GM19240 (cell line): ENCODE data around the gene RIC3.
"Not testable (repeated sequence)": the region's sequence is repeated elsewhere in the genome, so short reads cannot be mapped to it uniquely, and the experiment has no call there.

Experiments
- DNase-seq: peaks from one replicate; pipeline ENCODE4 v3.0.0; 2011; ENCODE audit warnings: low spot score; ENCODE audit not compliant: insufficient read length

The RIC3 gene

DNA sequence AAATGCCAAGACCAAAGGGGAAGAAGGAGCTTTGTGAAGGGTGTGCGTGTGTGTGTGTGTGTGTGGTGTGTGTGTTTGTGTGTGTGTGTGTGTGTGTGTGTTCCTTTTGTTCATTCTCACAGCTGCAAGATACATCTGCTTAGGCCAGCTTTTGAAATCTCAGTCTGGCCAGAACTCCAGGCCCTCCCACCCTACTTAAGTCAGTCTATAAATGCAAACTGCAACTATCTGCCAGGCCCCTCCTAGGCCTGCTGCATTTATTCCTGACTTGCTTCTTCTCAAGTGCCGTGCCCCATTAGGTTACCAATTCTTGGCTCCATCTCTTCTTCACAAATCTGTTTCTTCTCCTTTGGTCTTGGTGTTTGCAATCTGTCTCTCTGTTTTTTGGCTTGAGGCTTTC lies 21.6 kb upstream of the RIC3 start:
- DNase-seq: no peak

DNA sequence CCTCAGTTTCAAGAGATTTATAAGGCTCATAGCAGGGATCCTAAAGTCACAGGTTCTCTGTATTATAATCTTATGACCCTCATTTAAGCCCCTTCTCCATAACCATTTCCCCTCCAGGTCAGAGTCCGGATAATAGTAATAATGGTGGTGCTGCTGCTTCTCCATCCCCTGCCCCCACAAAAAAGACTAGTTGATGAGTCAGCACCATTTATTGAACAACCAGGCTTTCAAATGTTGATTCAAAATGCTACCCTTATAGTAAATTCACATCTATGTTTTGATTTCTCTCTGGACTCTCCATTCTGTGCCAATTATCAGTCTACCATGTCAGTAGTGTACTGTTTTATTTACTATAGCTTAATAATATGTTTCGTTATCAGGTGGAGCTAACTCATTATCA lies 17.6 kb upstream of the RIC3 start:
- no peak for DNase-seq

- no peak for DNase-seq
These were observed 14.3 kb upstream of the RIC3 start for GRCh38 chr11:8183111-8183510.

DNA sequence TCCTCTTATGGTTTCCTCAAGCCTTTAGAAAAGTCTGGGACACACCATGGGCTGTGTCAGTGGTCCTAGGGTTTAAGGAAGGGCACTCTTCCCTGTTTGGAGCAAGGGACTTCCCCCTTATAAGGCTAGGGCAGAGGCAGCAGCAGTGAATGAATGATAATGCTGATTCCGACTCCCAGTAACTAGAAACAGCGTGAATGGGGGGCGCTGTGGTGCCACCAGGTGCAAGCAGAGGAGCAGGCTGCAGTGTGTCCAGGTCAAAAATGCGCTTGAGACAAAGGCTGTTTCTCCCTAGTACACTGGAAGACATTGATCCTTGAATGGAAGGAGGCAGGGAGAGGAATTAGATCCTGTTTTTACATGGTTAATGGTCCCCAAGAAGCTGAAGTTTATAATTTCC lies 11.6 kb upstream of the RIC3 start:
- DNase-seq: no peak

DNA sequence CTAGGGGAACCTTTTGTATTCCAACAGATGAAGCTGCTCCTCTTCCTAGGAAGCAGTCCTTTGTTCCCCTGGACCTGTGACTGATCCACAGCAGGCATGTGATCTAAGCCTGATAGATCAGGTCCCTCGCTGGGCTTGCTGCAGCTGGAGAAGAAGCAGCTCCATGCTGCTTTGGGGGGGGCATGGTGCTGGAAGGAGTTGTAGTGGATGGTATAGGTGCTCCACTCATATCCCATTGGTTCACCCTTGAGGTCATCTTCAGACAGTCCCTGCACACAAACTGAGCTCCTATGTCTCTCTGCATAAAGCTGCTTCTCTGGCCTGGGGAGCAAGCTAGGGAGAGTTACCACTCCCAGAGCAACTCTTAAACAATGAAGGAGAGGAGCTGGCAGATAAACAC lies 9.5 kb upstream of the RIC3 start:
- DNase-seq: no peak

DNA sequence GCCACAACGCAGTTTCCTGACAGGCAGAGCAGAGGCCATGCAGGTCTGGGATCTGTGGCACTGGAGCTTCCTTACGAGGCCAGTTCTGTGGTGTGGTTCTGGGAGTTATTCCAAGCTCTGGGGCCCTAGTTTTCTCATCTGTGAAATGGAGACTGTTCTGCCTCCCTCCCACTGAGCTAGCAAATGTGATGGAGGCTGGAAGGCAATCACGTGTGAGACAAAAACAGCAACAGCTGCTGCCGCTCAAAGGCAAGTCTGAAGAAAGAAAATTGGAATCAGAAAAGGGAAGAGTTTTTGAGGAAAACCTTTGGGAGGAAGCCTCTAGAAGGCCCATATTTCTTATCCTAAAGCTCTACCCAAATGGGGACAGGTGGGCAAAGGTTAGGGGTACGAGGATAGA lies 8.3 kb upstream of the RIC3 start:
- DNase-seq: no peak

GRCh38 chr11:8167796-8168195 lies 1.0 kb downstream of the RIC3 start:
- no peak for DNase-seq

DNA sequence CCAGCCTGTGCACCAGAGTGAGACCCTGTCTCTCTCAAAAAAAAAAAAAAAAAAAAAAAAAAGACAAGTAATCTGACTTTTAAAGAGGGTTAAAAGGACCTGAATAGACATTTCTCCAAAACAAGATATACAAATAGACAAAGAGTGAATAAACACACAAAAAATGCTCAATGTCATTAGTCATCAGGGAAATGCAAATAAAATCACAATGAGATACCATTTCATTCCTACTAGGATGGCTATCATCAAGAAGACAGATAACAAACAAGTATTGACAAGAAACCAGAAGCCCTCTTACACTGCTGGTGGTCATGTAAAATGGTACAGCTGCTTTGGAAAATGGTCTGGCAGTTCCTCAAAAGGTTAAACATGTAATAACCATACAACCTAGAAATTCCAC lies 4.1 kb downstream of the RIC3 start:
- no peak for DNase-seq

GRCh38 chr11:8161627-8162304 lies 7.1 kb downstream of the RIC3 start:
- not testable (repeated sequence) for DNase-seq

GRCh38 chr11:8156877-8157276 lies 11.9 kb downstream of the RIC3 start:
- DNase-seq: no peak

GRCh38 chr11:8149726-8150125 lies 19.1 kb downstream of the RIC3 start:
- DNase-seq: no peak

DNA sequence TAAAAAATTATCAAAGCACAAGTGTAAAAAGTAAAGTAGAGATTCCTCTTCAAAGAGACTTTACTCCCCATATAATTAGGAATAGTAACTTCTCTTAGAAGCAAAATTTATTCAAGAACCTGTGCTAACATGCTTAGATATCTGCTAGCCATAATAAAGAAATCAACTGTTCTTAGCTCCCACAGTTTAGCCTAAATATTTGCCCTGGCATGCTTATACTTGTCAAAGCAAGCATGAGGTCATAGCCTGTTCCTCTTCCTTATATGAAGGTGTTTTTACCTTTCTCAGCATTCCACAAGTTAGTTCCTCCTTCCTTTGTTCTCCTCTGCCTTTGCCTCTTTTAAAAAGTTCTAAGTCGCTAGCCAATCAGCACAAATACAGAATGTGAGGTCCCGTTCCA lies 30.3 kb downstream of the RIC3 start:
- no peak for DNase-seq

DNA sequence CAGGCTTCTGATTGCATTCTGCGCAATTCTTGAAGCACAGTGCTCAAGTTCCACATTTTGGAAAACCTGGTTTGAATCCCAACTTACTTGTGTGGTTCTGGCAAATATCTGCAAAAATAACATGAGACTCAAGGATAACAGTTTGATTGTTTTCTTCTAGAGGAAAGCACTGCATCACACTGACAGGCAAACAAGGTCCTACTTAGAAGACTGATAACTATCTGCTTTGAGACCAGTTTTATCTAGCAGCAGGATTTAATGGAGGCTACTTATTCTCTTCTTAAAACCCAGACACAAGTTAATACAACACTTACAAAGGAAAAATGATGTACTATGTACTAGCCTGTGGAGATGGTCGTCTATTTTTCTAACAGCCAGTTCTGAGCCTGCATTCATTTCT lies 41.4 kb downstream of the RIC3 start:
- no peak for DNase-seq

DNA sequence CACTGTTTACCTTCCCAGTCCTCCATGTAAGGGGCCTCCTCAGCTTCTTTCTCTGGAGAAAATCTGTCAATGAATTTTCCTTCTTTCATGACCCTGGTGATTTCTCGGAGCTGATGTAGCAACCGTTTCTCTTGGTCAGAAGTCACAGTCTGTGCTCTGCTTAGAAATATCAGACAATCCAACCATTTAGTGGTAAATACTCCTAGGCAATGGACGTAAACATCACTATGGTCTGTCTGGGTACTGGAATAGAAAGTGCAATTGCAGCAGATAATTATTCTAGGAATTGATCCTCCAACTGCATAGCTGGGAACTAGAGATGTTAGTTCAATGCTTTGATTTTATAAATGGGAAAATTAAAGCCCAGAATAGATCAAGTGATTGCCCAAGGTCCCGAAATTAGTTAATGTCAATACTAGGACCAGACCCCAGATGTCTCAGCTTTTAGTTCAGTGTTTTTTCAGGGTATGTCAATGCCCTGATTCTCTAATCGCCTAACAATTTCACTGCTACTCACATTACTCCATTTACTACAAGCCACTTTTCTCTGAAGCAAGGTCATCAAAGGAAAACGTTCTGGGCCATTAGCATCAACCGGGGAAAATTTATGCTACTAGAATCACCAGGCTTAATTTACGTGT lies 42.1 kb downstream of the RIC3 start:
- no peak for DNase-seq

DNA sequence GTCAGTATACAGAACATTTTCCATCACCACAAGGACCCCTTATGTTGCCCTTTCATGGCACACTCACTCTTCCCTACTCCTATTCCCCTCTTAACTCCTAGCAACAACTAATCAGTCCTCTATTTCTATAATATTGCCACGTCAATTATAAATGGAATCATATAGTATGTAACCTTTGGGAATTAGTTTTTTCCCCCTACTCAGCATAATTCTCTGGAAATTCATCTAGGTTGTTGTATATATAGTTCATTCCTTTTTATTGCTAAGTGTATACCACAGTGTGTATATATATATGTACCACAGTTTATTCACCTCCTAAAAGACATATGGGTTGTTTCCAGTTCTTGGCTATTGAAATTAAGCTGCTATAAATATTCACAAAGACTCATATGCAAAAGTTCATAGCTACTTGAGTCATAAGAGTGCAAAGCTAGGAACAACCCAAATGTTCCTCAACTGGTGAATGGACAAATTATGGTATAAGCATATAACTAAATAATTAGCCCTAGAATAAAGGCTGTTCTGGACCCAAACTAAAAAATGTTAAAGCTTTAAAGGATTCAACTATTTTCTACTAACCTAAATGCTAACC lies 46.6 kb downstream of the RIC3 start:
- no peak for DNase-seq

DNA sequence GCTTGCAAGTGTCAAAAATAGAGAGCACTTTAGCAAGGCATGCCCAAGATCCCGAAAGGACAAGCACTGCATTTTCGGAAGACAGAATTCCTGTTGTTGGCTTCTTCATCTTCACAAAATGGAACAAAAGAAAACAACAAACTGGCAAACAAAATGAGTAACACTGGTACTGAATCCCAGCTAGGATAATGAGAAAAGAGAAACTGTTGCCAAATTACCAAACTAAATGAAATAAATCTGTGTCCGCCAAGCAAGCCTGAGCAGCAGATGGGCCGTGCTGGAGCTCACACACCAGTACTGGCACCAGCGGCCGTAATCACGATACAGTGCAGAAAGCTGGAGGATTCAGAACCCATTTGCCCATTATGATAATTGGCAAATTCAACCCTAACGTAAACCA lies 57.2 kb downstream of the RIC3 start:
- DNase-seq: no peak

DNA sequence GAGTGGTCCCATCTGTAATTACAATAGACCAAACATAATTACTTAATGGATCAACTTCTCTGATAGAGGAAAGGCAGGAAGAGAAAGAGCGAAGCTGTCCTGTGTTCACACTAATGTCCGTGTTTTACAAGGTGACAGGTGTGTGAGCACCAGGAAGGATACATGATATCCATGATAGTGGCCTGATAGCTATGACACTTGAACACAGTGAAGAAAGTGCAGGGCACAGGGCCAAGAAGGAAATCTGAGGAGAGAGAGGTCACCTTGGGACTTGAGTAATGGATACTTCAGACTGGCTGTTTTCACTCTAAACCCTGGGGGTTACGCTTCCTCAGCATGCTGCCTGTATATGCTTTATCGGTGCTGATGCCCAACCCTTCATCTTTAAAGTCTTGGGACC lies 58.4 kb downstream of the RIC3 start:
- DNase-seq: no peak

GRCh38 chr11:8109675-8110074 lies 59.1 kb downstream of the RIC3 start:
- no peak for DNase-seq

DNA sequence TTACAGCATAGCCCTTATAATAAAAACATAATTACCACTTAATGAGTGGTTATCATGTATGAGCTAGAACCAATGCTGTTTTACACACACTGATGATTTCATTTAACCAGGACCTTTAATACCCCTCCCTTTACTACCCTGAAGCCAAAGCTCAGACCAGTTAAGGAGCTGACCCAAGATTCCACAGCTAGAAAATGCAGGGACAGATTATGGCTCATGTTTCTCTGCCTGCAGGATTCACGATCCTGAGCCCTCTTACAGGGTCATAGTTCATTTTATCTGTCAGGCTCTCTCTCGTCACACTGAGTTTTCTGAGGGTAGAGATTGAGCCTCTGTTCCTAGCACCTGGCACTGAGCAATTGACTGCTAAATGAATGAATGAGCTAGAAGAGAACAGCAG lies 60.4 kb downstream of the RIC3 start:
- no peak for DNase-seq

GRCh38 chr11:8107642-8108041 lies 61.2 kb downstream of the RIC3 start:
- DNase-seq: no peak

DNA sequence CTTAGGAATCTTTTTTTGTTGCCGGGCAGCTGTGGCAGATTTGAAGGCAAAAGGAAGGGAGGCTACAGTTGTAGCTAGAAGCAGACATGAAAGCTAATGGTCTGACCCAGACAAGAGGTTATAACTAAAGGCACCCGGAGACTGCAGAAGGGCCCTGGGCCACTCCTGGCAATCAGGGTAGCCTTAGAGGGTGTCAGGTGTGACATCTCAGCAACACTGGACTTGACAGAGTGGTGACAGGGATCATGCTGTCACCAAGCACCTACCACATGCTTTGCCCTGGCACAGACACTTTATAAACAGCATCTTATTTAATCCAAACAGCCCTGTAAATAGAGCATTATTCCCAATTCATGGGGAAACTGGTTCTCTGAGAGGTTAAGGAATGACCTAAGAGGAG lies 62.1 kb downstream of the RIC3 start:
- no peak for DNase-seq

DNA sequence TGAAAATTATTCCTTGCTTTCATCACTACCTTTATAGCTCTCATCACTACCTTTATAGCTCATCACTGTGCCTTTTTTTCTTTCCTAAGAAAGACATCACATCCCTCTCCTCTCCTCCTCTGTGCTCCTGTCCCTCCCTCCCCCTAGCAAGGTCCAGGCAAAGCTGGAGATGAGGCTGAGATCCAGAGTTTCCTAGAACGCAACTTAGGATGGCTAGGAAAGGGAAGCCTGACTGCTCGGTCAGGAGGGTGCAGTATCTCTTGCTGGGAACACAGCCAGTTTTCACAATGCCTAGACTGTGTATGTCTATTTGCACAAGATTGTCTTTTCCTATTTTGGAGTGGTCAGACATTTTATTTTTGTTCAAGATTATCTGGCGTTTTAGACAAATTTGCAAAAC lies 63.2 kb downstream of the RIC3 start:
- DNase-seq: no peak

- DNase-seq: no peak
These were observed 63.7 kb downstream of the RIC3 start for GRCh38 chr11:8105133-8105532.
